ENCODE results near the gene PPM1L. TPM values are rescaled to one million over a fixed set of nuclear protein-coding genes. Genes with fewer than 3 reads are reported as not detected.

The PPM1L gene
- total RNA-seq, 1 donor = 2.5 TPM

- no peak for DNase-seq (ENCODE audit: low read depth)
- no peak overlapping the region for H3K4me3 ChIP-seq (ENCODE audit: low read depth, low read length)
- TF ChIP-seq CTCF (IDR thresholded peaks at IDR 0.05; ENCODE audit: insufficient read depth, low read length) = no peak
Measured at GRCh38 chr3:160928183-160928726, 172.2 kb downstream of the PPM1L start.

GRCh38 chr3:160929595-160929994 lies 173.6 kb downstream of the PPM1L start:
- TF ChIP-seq CTCF (IDR thresholded peaks at IDR 0.05; ENCODE audit: insufficient read depth, low read length) = no peak
- H3K4me3 ChIP-seq (ENCODE audit: low read depth, low read length) = no peak overlapping the region
- DNase-seq (ENCODE audit: low read depth) = no peak

DNA sequence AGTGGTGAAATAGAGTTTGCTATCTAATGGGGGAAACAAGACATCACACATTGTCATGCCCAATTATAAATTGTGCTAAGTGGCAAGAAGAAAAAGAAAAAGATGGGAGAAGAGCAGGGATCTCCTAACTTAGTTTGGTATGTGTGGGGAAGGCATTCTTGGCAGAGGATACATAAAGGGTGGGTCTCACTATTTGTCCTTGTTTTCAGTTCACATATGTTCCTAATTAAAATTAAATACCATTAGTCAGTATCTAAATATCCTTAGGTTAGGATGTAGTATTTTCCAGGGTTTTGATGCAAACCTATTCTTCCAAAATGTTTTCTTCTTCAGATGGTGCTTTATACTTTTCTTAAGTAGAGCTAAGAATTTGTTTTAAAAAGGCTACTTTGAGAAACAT lies 175.4 kb downstream of the PPM1L start:
- no peak overlapping the region for H3K4me3 ChIP-seq (ENCODE audit: low read depth, low read length)
- no peak for TF ChIP-seq CTCF (IDR thresholded peaks at IDR 0.05; ENCODE audit: insufficient read depth, low read length)
- DNase-seq (ENCODE audit: low read depth) = peak; percentile 40

- no peak overlapping the region for H3K4me3 ChIP-seq (ENCODE audit: low read depth, low read length)
- no peak for TF ChIP-seq CTCF (IDR thresholded peaks at IDR 0.05; ENCODE audit: insufficient read depth, low read length)
Measured at GRCh38 chr3:160935413-160936095, 179.5 kb downstream of the PPM1L start.

GRCh38 chr3:160941885-160942494 lies 186.0 kb downstream of the PPM1L start:
- no peak overlapping the region for H3K4me3 ChIP-seq (ENCODE audit: low read depth, low read length)
- TF ChIP-seq CTCF (IDR thresholded peaks at IDR 0.05; ENCODE audit: insufficient read depth, low read length) = peak; percentile 84
- peak; percentile 82 for DNase-seq (ENCODE audit: low read depth)

More at GRCh38 chr3:160935413-160936095, 179.5 kb downstream of the PPM1L start:
- DNase-seq (ENCODE audit: low read depth) = no peak

DNA sequence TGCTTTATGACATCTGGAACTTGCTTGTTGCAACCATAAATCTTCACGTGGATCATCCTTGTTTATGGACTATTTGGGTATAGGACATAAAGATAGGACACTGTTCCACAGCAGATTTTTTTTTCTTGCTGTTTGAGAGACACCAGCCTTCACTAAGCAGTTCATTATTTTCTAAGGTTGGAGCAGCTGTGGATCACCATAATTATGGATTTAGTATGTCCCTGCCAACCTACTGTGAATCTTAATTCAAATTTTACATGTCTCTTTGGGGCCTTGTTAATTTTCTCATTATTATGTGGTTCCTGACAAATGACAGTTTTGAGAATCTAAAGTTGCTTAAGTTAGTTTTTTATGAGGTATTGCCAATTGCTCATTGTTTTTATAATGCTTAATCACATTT lies 188.0 kb downstream of the PPM1L start:
- DNase-seq (ENCODE audit: low read depth) = no peak
- TF ChIP-seq CTCF (IDR thresholded peaks at IDR 0.05; ENCODE audit: insufficient read depth, low read length) = no peak
- H3K4me3 ChIP-seq (ENCODE audit: low read depth, low read length) = no peak overlapping the region
